Measurements from ENCODE around the gene NANS. TPM values are rescaled to one million over a fixed set of nuclear protein-coding genes. Genes with fewer than 3 reads are reported as not detected.

The NANS gene
- total and polyA plus RNA-seq, 2 of the 13 experiments (the other 11 are each of a cell fraction or from before 2014, with no cell fraction given), result 86.9 to 203 TPM

DNA sequence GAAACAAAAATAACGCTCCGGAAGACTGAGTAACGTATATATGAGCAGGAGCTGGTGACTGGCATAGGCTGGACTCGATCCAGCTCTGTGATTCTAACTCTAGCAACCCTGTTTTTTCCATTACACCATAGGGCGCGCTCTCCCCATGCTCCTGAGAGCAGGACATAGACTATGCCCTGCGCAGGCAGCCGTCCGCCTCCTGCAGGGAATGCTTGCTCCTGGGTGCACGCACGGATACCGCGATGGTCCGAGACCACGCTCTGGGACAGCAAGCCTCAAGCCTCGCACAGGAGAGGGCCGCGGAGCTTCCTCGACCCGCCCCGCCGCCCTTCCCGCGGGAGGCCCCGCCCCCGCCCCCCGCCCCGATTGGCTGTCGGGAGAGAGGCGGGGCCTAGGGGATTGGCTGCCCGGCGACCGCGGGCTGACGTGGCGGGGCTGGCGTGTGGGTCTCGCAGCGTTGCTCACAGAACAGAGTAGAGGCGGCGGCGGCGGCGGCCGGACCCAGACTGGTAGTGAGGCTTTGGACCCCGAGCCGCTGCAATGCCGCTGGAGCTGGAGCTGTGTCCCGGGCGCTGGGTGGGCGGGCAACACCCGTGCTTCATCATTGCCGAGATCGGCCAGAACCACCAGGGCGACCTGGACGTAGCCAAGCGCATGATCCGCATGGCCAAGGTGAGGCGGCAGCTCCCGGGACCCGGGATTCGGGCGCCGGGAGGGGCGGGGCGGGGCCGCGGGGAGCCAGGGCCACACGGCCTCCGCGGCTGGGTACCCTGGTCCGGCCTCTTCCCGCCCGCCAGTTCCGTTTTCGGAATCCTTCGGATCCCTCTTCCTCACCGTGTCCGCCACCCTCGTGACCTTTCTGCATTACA lies at the start of gene NANS (continued):
- TF ChIP-seq, protein P1, sequence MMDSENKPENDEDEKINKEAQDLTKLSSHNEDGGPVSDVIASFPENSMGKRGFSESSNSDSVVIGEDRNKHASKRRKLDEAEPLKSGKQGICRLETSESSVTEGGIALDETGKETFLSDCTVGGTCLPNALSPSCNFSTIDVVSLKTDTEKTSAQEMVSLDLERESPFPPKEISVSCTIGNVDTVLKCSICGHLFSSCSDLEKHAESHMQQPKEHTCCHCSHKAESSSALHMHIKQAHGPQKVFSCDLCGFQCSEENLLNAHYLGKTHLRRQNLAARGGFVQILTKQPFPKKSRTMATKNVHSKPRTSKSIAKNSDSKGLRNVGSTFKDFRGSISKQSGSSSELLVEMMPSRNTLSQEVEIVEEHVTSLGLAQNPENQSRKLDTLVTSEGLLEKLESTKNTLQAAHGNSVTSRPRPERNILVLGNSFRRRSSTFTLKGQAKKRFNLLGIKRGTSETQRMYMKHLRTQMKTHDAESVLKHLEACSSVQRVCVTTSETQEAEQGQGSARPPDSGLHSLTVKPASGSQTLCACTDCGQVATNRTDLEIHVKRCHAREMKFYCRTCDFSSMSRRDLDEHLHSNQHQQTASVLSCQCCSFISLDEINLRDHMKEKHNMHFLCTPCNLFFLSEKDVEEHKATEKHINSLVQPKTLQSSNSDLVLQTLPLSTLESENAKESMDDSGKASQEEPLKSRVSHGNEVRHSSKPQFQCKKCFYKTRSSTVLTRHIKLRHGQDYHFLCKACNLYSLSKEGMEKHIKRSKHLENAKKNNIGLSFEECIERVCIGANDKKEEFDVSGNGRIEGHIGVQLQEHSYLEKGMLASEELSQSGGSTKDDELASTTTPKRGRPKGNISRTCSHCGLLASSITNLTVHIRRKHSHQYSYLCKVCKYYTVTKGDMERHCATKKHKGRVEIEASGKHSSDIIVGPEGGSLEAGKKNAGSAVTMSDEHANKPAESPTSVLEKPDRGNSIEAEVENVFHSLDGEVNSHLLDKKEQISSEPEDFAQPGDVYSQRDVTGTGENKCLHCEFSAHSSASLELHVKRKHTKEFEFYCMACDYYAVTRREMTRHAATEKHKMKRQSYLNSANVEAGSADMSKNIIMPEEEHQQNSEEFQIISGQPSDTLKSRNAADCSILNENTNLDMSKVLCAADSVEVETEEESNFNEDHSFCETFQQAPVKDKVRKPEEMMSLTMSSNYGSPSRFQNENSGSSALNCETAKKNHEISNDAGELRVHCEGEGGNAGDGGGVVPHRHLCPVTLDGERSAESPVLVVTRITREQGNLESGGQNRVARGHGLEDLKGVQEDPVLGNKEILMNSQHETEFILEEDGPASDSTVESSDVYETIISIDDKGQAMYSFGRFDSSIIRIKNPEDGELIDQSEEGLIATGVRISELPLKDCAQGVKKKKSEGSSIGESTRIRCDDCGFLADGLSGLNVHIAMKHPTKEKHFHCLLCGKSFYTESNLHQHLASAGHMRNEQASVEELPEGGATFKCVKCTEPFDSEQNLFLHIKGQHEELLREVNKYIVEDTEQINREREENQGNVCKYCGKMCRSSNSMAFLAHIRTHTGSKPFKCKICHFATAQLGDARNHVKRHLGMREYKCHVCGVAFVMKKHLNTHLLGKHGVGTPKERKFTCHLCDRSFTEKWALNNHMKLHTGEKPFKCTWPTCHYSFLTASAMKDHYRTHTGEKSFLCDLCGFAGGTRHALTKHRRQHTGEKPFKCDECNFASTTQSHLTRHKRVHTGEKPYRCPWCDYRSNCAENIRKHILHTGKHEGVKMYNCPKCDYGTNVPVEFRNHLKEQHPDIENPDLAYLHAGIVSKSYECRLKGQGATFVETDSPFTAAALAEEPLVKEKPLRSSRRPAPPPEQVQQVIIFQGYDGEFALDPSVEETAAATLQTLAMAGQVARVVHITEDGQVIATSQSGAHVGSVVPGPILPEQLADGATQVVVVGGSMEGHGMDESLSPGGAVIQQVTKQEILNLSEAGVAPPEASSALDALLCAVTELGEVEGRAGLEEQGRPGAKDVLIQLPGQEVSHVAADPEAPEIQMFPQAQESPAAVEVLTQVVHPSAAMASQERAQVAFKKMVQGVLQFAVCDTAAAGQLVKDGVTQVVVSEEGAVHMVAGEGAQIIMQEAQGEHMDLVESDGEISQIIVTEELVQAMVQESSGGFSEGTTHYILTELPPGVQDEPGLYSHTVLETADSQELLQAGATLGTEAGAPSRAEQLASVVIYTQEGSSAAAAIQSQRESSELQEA (CRISPR knock-in tag; IDR thresholded peaks at IDR 0.05; ENCODE audit: not compliant biosample characterization), result peak; percentile 84
- TF ChIP-seq MEIS1 (CRISPR knock-in tag; IDR thresholded peaks at IDR 0.05; ENCODE audit: borderline replicate concordance), result peak; percentile 61; the same call in 1 of the 2 replicates
- no peak for TF ChIP-seq FOXK2 (IDR thresholded peaks at IDR 0.05)
- TF ChIP-seq, protein P2, sequence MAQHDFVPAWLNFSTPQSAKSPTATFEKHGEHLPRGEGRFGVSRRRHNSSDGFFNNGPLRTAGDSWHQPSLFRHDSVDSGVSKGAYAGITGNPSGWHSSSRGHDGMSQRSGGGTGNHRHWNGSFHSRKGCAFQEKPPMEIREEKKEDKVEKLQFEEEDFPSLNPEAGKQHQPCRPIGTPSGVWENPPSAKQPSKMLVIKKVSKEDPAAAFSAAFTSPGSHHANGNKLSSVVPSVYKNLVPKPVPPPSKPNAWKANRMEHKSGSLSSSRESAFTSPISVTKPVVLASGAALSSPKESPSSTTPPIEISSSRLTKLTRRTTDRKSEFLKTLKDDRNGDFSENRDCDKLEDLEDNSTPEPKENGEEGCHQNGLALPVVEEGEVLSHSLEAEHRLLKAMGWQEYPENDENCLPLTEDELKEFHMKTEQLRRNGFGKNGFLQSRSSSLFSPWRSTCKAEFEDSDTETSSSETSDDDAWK (CRISPR knock-in tag; IDR thresholded peaks at IDR 0.05), result no peak
- TF ChIP-seq ZFY (CRISPR knock-in tag; IDR thresholded peaks at IDR 0.05), result peak; percentile 84
- TF ChIP-seq, protein P3, sequence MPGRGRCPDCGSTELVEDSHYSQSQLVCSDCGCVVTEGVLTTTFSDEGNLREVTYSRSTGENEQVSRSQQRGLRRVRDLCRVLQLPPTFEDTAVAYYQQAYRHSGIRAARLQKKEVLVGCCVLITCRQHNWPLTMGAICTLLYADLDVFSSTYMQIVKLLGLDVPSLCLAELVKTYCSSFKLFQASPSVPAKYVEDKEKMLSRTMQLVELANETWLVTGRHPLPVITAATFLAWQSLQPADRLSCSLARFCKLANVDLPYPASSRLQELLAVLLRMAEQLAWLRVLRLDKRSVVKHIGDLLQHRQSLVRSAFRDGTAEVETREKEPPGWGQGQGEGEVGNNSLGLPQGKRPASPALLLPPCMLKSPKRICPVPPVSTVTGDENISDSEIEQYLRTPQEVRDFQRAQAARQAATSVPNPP (CRISPR knock-in tag; IDR thresholded peaks at IDR 0.05), result no peak
- no peak for TF ChIP-seq TRIM24 (CRISPR knock-in tag; IDR thresholded peaks at IDR 0.05)
- TF ChIP-seq, protein P4, sequence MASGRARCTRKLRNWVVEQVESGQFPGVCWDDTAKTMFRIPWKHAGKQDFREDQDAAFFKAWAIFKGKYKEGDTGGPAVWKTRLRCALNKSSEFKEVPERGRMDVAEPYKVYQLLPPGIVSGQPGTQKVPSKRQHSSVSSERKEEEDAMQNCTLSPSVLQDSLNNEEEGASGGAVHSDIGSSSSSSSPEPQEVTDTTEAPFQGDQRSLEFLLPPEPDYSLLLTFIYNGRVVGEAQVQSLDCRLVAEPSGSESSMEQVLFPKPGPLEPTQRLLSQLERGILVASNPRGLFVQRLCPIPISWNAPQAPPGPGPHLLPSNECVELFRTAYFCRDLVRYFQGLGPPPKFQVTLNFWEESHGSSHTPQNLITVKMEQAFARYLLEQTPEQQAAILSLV (CRISPR knock-in tag; IDR thresholded peaks at IDR 0.05; ENCODE audit: borderline replicate concordance), result peak; percentile 91; the same call in 1 of the 2 replicates
- peak; percentile 73 for TF ChIP-seq ZNF747 (CRISPR knock-in tag; IDR thresholded peaks at IDR 0.05; ENCODE audit: borderline replicate concordance)
- peak; percentile 58; the same call in 1 of the 2 replicates for TF ChIP-seq KLF11 (CRISPR knock-in tag; IDR thresholded peaks at IDR 0.05)
- TF ChIP-seq ZNF788 (CRISPR knock-in tag; IDR thresholded peaks at IDR 0.05; ENCODE audit: borderline replicate concordance), result peak; percentile 75; the same call in 1 of the 2 replicates
- TF ChIP-seq, protein P5, sequence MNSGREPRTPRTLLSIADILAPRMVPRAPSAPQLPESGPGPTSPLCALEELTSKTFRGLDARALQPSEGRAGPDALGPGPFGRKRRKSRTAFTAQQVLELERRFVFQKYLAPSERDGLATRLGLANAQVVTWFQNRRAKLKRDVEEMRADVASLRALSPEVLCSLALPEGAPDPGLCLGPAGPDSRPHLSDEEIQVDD (CRISPR knock-in tag; IDR thresholded peaks at IDR 0.05; ENCODE audit: borderline replicate concordance), result no peak
- TF ChIP-seq ZNF607 (CRISPR knock-in tag; IDR thresholded peaks at IDR 0.05; ENCODE audit: borderline replicate concordance), result no peak; the same call in 1 of the 2 replicates
- TF ChIP-seq TEAD2 (CRISPR knock-in tag; IDR thresholded peaks at IDR 0.05), result no peak; the same call in 1 of the 2 replicates

Measured in HepG2 (cell line).